OCI-LY1 (cell line): Measurements from ENCODE around the gene MAP3K21.

Experiments used
- H2AFZ ChIP-seq: fragments of 200-600 bp; sonication (generic), shearing (Covaris generic); 2 replicates; pipeline ENCODE4 v1.6.0; 2014; ENCODE audit warnings: antibody characterized with exemption, mild to moderate bottlenecking, low read length
- H3F3A ChIP-seq: fragments of 200-600 bp; sonication (generic), shearing (Covaris generic); 2 replicates; pipeline ENCODE4 v1.6.0; 2014; ENCODE audit warnings: mild to moderate bottlenecking, antibody characterized with exemption, low read length, moderate library complexity; ENCODE audit not compliant: insufficient read depth
- H3K27ac ChIP-seq: fragments of 200-600 bp; sonication (generic); 2 replicates; pipeline ENCODE4 v1.5.1; 2014; ENCODE audit warnings: low read length, mixed run types, mild to moderate bottlenecking, low read depth; ENCODE audit not compliant: poor library complexity, severe bottlenecking
- H3K27me3 ChIP-seq: fragments of 200-600 bp; sonication (generic); 2 replicates; pipeline ENCODE4 v1.6.0; 2014; ENCODE audit warnings: antibody characterized with exemption, mild to moderate bottlenecking, low read length, moderate library complexity; ENCODE audit not compliant: insufficient read depth
- H3K36me3 ChIP-seq: fragments of 200-600 bp; sonication (generic); 2 replicates; pipeline ENCODE4 v1.6.1; 2014; ENCODE audit warnings: mild to moderate bottlenecking, antibody characterized with exemption, low read length, moderate library complexity, mixed read lengths; ENCODE audit not compliant: insufficient read depth
- H3K4me1 ChIP-seq: fragments of 200-600 bp; sonication (generic); 2 replicates; pipeline ENCODE4 v1.5.1; 2014; ENCODE audit warnings: mild to moderate bottlenecking, low read length, moderate library complexity; ENCODE audit not compliant: insufficient read depth, severe bottlenecking
- H3K4me2 ChIP-seq: fragments of 200-600 bp; sonication (generic), shearing (Covaris generic); 2 replicates; pipeline ENCODE4 v1.6.1; 2014; ENCODE audit warnings: low read length
- H3K4me3 ChIP-seq: fragments of 200-600 bp; sonication (generic); 2 replicates; pipeline ENCODE4 v1.5.1; 2014; ENCODE audit warnings: low read length, low read depth, mild to moderate bottlenecking, mixed read lengths; ENCODE audit not compliant: poor library complexity, severe bottlenecking
- H3K79me2 ChIP-seq: fragments of 200-600 bp; shearing (Covaris generic); 2 replicates; pipeline ENCODE4 v1.6.1; 2016; ENCODE audit warnings: mixed run types, low read length, mixed read lengths; ENCODE audit not compliant: insufficient read depth
- H3K9ac ChIP-seq: fragments of 200-600 bp; sonication (generic), shearing (Covaris generic); 2 replicates; pipeline ENCODE4 v1.6.1; 2014; ENCODE audit warnings: mild to moderate bottlenecking, low read length, mixed read lengths
- H3K9me2 ChIP-seq: fragments of 200-600 bp; sonication (generic), shearing (Covaris generic); 2 replicates; pipeline ENCODE4 v1.6.1; 2014; ENCODE audit warnings: low read depth, mild to moderate bottlenecking, low read length, mixed read lengths
- H3K9me3 ChIP-seq: fragments of 200-600 bp; shearing (Covaris generic); 2 replicates; pipeline ENCODE4 v1.6.1; 2014; ENCODE audit warnings: low read length, mixed read lengths
- H4K20me1 ChIP-seq: fragments of 200-600 bp; sonication (generic), shearing (Covaris generic); 2 replicates; pipeline ENCODE4 v1.6.0; 2016; ENCODE audit warnings: mild to moderate bottlenecking, low read length; ENCODE audit not compliant: insufficient read depth
- EZH2 ChIP-seq: fragments of 200-600 bp; sonication (generic), shearing (Covaris generic); IDR thresholded peaks from 2 replicates; pipeline ENCODE4 v1.8.0; 2017; ENCODE audit warnings: borderline replicate concordance, mixed run types, mild to moderate bottlenecking, antibody characterized with exemption, low read length, moderate library complexity, mixed read lengths
- TF ChIP-seq, protein P1 (sequence below): fragments of 200-600 bp; sonication (generic), shearing (Covaris generic); IDR thresholded peaks from 2 replicates; pipeline ENCODE4 v1.5.1; 2017; ENCODE audit warnings: mild to moderate bottlenecking, antibody characterized with exemption, low read length, moderate library complexity, mixed read lengths

MAP3K21 gene

GRCh38 chr1:233333086-233333485 is 5.6 kb downstream of the MAP3K21 start:
- H3K79me2 ChIP-seq: no peaks in the 10 kb centered on the region
- no peaks in the 10 kb centered on the region for H3K36me3 ChIP-seq
- peaks cover under 1% of the 10 kb centered on the region for H3K4me1 ChIP-seq
- no peak overlapping the region for H3K4me2 ChIP-seq
- H3K9me2 ChIP-seq: no peaks in the 10 kb centered on the region
- no peaks in the 10 kb centered on the region for H3K27me3 ChIP-seq
- no peak for TF ChIP-seq EZH2
- TF ChIP-seq, protein P1, sequence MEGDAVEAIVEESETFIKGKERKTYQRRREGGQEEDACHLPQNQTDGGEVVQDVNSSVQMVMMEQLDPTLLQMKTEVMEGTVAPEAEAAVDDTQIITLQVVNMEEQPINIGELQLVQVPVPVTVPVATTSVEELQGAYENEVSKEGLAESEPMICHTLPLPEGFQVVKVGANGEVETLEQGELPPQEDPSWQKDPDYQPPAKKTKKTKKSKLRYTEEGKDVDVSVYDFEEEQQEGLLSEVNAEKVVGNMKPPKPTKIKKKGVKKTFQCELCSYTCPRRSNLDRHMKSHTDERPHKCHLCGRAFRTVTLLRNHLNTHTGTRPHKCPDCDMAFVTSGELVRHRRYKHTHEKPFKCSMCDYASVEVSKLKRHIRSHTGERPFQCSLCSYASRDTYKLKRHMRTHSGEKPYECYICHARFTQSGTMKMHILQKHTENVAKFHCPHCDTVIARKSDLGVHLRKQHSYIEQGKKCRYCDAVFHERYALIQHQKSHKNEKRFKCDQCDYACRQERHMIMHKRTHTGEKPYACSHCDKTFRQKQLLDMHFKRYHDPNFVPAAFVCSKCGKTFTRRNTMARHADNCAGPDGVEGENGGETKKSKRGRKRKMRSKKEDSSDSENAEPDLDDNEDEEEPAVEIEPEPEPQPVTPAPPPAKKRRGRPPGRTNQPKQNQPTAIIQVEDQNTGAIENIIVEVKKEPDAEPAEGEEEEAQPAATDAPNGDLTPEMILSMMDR: no peak
- H3K27ac ChIP-seq: no peak overlapping the region
- H3K9me3 ChIP-seq: no peaks in the 10 kb centered on the region
- no peak overlapping the region for H2AFZ ChIP-seq
- H3K9ac ChIP-seq: no peak overlapping the region
- no peaks in the 10 kb centered on the region for H3F3A ChIP-seq
- no peak overlapping the region for H3K4me3 ChIP-seq
- H4K20me1 ChIP-seq: no peaks in the 10 kb centered on the region

GRCh38 chr1:233334092-233334491 is 6.6 kb downstream of the MAP3K21 start:
- no peaks in the 10 kb centered on the region for H3K79me2 ChIP-seq
- H4K20me1 ChIP-seq: no peaks in the 10 kb centered on the region

GRCh38 chr1:233336554-233337456 is 9.3 kb downstream of the MAP3K21 start:
- H3K4me3 ChIP-seq: no peak overlapping the region
- no peaks in the 10 kb centered on the region for H3K27me3 ChIP-seq
- H3K9me3 ChIP-seq: no peaks in the 10 kb centered on the region
- no peaks in the 10 kb centered on the region for H3K9me2 ChIP-seq
- no peaks in the 10 kb centered on the region for H3K4me1 ChIP-seq
- TF ChIP-seq, protein P1: no peak
- no peak for TF ChIP-seq EZH2
- no peaks in the 10 kb centered on the region for H3K36me3 ChIP-seq
- no peak overlapping the region for H2AFZ ChIP-seq
- H3K27ac ChIP-seq: no peak overlapping the region
- no peaks in the 10 kb centered on the region for H4K20me1 ChIP-seq
- H3K4me2 ChIP-seq: no peak overlapping the region
- no peak overlapping the region for H3K9ac ChIP-seq
- no peaks in the 10 kb centered on the region for H3F3A ChIP-seq
- no peaks in the 10 kb centered on the region for H3K79me2 ChIP-seq

More at GRCh38 chr1:233334092-233334491, 6.6 kb downstream of the MAP3K21 start:
- Histone ChIP-seq H3K27me3 (no peaks in the 10 kb centered on the region), H3K27ac (no peak overlapping the region), H3K4me2 (no peak overlapping the region), H3K9ac (no peak overlapping the region), H3K9me3 (no peaks in the 10 kb centered on the region), H2AFZ (no peak overlapping the region), H3K36me3 (no peaks in the 10 kb centered on the region), H3F3A (no peaks in the 10 kb centered on the region), H3K4me3 (no peak overlapping the region), H3K4me1 (no peaks in the 10 kb centered on the region), H3K9me2 (no peaks in the 10 kb centered on the region)
- no peak for TF ChIP-seq EZH2
- TF ChIP-seq, protein P1: no peak
